Measurements from ENCODE around the gene XXYLT1.

GRCh38 chr3:195120267-195120601 is 150.7 kb downstream of the XXYLT1 start:
- TF ChIP-seq TAF1 (IDR thresholded peaks at IDR 0.05; ENCODE audit: borderline replicate concordance, low read depth, low read length) = no peak
- TF ChIP-seq POLR2A (IDR thresholded peaks at IDR 0.05; ENCODE audit: low read depth, low read length) = no peak
- TF ChIP-seq POLR2AphosphoS5 (IDR thresholded peaks at IDR 0.05; ENCODE audit: low read depth, low read length) = no peak
